ENCODE measurements around the gene TUT4. TPM values are rescaled to one million over a fixed set of nuclear protein-coding genes. Genes with fewer than 3 reads are reported as not detected.

TUT4 gene
- polyA plus RNA-seq, 1 donor from 2014 or later, result 84.1 TPM

- Histone ChIP-seq H4K20me1 (ENCODE audit: insufficient read depth) (no peaks in the 10 kb centered on the region), H3K4me2 (ENCODE audit: low read length) (no peak overlapping the region), H2AFZ (ENCODE audit: low read depth, low read length) (no peak overlapping the region), H3K27ac (ENCODE audit: low read length) (no peak overlapping the region), H3K4me3 (ENCODE audit: low read length) (no peak overlapping the region), H3F3A (ENCODE audit: insufficient read depth, low read length, poor library complexity, severe bottlenecking) (no peaks in the 10 kb centered on the region), H3K9me3 (ENCODE audit: low read length) (no peaks in the 10 kb centered on the region), H3K27me3 (ENCODE audit: insufficient read depth, low read depth, low read length) (no peaks in the 10 kb centered on the region), H3K79me2 (replicated peaks; ENCODE audit: insufficient read depth, low read length) (peaks cover 91% of the 10 kb centered on the region), H3K36me3 (ENCODE audit: insufficient read depth, low read length) (no peaks in the 10 kb centered on the region), H3K9ac (ENCODE audit: low read length) (no peak overlapping the region), H3K9me2 (ENCODE audit: insufficient read depth, low read length) (no peaks in the 10 kb centered on the region)
- no peak for TF ChIP-seq RAD21 (conservative IDR thresholded peaks at IDR 0.05)
- no peak for TF ChIP-seq REST (IDR thresholded peaks at IDR 0.05; ENCODE audit: borderline replicate concordance)
- no peak for TF ChIP-seq EP300 (conservative IDR thresholded peaks at IDR 0.05; ENCODE audit: poor library complexity, severe bottlenecking)
- no peak for TF ChIP-seq POLR2AphosphoS5 (IDR thresholded peaks at IDR 0.05)
Observed at GRCh38 chr1:52530563-52531144, 22.2 kb downstream of the TUT4 start.

GRCh38 chr1:52523376-52523775, 29.5 kb downstream of the TUT4 start:
- peaks cover 39% of the 10 kb centered on the region for H3K79me2 ChIP-seq (replicated peaks; ENCODE audit: insufficient read depth, low read length)
- H4K20me1 ChIP-seq (ENCODE audit: insufficient read depth), result no peaks in the 10 kb centered on the region
- no peaks in the 10 kb centered on the region for H3K27me3 ChIP-seq (ENCODE audit: insufficient read depth, low read depth, low read length)
- no peak for TF ChIP-seq SMC3 (conservative IDR thresholded peaks at IDR 0.05; ENCODE audit: poor library complexity)
- no peak for TF ChIP-seq TAF1 (IDR thresholded peaks at IDR 0.05; ENCODE audit: low read depth)
- TF ChIP-seq MXI1 (conservative IDR thresholded peaks at IDR 0.05; ENCODE audit: poor library complexity, severe bottlenecking), result no peak
- no peak for TF ChIP-seq CTCF (IDR thresholded peaks at IDR 0.05; ENCODE audit: poor library complexity, severe bottlenecking)
- TF ChIP-seq RAD21 (conservative IDR thresholded peaks at IDR 0.05), result no peak
- TF ChIP-seq POLR2AphosphoS5 (IDR thresholded peaks at IDR 0.05), result no peak
- no peak for TF ChIP-seq EP300 (conservative IDR thresholded peaks at IDR 0.05; ENCODE audit: poor library complexity, severe bottlenecking)
- no peak for TF ChIP-seq EZH2 (IDR thresholded peaks at IDR 0.05; ENCODE audit: borderline replicate concordance, insufficient read depth, low read length, poor library complexity, severe bottlenecking)
- no peak for TF ChIP-seq REST (IDR thresholded peaks at IDR 0.05; ENCODE audit: borderline replicate concordance)
- no peak overlapping the region for H3K9ac ChIP-seq (ENCODE audit: low read length)
- H2AFZ ChIP-seq (ENCODE audit: low read depth, low read length), result no peak overlapping the region
- no peaks in the 10 kb centered on the region for H3K36me3 ChIP-seq (ENCODE audit: insufficient read depth, low read length)
- H3K9me2 ChIP-seq (ENCODE audit: insufficient read depth, low read length), result no peaks in the 10 kb centered on the region
- no peak overlapping the region for H3K27ac ChIP-seq (ENCODE audit: low read length)
- no peaks in the 10 kb centered on the region for H3F3A ChIP-seq (ENCODE audit: insufficient read depth, low read length, poor library complexity, severe bottlenecking)
- no peak overlapping the region for H3K4me2 ChIP-seq (ENCODE audit: low read length)
- H3K4me3 ChIP-seq (ENCODE audit: low read length), result no peak overlapping the region
- no peaks in the 10 kb centered on the region for H3K9me3 ChIP-seq (ENCODE audit: low read length)
